NOMO-1 treated with dmso at 0.1 percent for 144 hours (cell line): ENCODE measurements around the gene TRIM9.

Experiments used
- DNase-seq: peaks from one replicate; lab custom pipeline; 2025; ENCODE audit not compliant: unreplicated experiment; lab: John Stamatoyannopoulos, UW

TRIM9 gene

DNA sequence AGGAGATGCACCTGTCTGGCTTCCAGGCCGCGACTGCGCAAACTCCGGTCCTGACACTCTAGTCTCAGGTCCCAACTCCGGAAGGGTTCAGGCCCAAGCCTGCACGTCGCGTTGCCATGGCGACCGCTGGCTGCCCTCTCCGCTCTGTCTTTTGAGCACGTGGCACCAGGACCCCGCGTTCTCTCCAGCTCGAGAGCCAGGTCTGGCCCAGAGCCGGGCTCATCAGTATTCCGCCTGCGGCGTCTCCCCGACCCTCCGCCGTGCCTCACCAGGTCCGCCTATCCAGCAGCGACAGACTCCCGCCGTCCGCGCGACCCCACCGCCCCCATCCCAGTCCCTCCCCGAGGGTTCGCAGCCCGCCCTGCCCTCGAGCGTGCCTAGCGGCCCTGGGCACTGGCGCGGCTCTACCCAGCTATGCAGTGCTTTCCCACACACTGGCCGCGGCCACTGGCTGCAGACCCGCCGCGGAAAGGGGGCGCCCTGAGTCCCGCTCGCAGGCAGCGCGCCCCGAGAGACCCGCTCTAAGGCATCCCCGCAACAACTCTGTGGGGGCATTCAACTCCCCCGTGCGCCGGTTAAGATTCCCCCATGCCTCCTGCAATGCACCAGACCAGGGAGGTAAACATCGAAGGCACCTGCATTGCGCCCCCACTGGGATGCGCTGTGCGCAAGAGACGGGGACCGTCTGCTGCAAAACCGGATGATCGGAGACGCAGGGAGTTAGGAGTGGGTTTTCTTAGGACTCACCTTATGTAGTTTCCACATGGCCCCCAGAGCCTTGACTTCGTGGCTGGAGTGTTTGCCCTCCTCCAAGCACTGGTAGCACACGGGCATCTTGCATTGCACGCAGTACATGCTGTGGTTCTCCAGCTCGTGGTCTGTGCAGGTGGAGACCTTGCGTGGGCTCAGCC is 1.3 kb downstream of the TRIM9 start:
- peak; percentile 18 for DNase-seq

DNA sequence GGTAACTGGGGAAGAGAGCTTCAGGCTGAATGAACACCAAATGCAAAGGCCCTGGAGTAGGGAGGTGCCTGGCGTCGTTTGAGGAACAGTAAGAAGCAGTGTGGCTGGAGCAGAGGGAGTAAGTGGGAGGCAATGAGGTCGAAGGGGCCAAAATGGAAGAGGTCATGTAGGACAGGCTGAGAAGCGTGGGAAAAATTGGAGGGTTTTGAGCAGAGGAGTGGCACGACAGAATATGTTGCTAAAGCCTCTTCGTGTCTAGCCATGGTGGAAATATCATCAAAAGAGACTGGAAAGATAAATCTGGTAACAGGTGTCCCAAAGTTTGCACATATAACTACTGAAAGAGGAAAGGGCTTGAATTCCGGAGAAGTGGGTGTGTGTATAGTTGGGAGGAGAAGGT is 1.9 kb downstream of the TRIM9 start:
- DNase-seq, result no peak

DNA sequence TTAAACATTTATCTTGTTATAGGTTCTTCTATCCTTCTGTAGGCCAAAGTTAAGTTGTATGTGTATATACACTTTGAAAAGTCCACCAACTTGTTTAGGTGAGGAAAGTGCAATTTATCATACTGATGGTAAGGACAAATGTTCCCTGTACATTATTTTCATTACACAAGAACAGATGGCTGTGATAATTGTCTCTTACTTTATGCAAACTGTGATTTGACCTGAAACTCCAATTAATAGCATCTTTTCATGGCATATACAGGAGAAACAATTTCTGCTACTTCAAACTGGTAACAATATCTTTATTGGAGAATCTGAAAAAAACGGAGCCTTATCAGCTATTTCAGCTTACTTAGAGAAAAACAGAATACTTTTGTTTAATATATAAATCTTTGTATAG is 5.6 kb downstream of the TRIM9 start:
- no peak for DNase-seq

DNA sequence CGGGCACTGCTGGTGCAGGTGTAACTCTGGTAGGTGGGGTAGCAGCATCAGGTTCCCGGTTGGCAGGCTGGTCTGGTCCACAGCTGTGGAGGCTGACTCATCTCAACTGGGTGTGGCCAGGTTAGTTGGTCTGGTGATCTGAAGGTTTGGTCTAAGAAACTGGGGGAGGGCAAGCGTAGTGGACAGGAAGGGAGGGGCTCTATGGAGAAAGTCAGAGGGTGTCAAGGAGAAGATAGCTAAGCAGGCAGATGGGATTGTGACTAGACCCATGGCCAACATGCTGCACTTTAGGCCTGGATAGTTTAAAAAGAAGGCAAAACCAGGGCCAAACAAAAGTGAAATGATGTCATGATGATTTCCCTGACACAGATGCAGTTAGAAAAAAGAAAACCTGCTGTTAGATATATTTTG is 7.9 kb downstream of the TRIM9 start:
- no peak for DNase-seq

DNA sequence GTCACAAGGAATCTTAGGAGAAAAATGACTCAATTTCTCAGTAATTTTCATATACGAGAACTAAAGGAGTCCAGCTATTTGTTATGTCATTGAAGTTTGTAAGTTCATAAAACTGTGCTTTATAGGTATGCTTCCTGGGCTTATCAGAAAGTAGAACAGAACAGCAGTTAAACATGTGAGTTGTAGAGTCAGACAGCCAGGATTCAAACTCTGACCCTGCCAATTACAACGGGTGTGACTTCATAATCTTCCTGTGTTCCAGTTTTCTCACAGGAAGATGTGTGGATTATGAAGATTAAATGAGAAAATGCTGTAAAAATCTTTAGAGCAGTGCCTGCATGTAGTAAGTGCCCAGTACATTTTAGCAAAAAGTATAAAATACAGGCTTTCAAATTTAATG is 8.9 kb downstream of the TRIM9 start:
- DNase-seq, result no peak

DNA sequence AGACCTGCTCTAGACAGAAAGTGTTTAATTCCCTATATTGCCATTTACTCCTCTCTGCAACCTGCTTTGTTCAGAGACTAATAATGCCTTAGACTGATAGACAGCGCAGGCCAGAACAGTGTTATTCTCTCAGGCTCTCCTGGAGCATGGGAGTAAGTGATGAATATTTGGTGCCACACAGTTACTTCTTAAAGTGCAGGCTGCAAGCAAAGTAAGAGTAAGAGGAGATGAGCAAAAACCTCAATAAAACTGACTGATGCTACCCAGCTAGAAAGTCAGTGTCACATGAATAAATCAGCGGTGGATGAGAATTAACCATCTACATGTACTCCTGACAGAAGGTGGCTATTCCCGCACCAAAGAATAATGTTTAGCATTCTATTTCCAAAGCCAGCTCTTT is 9.9 kb downstream of the TRIM9 start:
- no peak for DNase-seq

DNA sequence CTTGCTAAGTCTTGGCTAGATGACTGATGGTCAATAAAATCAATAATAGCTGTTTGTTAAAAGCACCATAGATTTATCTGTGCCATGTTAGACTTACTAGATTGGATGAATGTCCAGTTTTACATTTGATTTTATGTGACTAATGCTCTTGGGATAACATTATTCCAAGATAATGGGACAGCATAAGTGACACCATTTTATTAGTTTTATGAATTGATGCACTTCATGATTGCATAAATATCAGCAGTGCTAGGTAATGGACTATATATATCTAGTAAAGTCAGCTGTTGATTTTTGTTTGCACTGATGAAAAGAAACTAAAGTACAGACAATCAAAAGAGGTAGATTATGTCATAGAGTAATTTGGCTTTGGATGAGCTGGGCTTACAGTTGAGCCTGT is 10.4 kb downstream of the TRIM9 start:
- no peak for DNase-seq

DNA sequence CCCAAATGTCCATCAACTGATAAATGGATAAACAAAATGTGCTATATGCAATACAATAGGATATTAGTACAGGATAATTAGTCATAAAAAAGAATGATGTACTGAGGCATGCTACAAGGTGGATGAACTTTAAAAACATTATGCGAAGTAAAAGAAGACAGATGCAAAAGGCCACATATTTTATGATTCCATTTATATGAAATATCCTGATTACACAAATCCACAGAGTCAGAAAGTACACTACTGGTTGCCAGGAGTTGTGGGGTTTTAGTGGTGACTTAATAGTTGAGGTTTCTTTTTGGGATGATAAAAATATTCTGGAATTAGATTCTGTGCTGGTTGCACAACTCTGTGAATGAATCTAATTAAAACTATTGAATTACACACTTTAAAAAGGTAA is 12.6 kb downstream of the TRIM9 start:
- DNase-seq, result no peak

DNA sequence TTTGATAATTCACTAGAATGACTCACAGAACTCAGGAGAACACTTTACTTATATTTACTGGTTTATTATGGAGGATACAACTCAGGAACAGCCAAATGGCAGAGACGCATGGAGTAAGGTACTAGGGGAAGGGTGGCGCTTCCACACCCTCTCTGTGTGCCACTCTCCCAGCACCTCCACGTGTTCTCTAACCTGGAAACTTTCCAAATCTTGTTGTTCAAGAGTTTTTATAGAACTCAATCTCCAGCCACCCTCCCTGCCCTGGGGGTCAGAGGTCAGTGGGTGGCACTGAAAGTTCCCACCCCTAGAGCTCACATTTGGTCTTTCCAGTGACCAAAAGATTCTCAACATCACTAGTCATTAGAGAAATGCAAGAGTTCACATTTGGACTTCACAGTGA is 13.2 kb downstream of the TRIM9 start:
- no peak for DNase-seq

DNA sequence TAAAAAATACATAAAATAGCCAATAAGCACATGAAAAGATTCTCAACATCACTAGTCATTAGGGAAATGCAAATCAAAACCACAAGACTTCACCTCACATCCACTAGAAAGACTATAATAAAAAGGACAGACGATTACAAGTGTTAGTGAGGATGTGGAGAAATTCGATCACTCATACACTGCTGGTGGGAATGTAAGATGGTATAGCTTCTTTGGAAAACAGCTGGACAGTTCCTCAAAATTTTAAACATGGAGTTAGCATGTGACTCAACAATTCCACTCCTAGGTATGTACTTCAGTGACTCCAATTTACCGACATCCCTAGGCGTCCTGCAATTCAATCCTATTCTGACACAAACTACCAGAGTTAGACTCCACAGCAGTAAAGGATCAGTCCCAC is 13.7 kb downstream of the TRIM9 start:
- DNase-seq, result no peak

DNA sequence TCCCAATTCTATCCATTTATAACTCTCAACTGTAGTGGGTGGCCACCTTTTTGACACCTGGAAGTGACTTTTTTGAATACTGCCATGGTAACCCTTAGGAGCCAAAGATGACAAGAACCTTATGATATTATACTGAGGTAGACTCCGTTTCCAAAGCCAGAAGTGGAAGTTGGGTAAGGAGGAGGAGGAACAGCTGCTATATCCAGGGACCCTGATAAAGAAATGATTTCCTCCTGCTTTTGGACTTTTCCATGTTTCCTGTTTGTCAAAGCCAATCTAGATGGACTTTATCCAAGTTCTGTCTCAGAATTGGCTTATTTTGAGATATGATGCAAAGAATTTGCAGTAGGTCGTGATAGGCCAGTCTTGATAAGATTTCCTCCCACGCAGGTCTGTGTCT is 14.3 kb downstream of the TRIM9 start:
- DNase-seq, result no peak

DNA sequence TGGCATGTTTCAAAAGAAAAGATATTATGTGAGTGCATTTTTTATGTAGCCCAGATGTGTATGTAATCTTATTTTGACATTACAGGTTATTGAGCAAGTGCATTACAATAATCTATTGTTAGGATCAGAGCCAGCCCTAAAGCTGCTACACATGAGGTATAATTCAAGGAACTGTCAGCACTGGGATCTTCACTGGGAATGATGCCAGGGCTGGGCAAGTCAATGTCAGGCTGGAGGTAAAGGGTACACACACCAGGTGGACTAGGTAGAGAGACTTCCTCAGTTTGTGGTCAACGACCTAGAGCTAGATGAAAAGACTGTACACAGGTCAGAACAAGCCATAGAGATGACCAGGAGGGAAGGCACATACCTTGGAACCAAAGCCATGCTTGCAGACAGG is 15.4 kb downstream of the TRIM9 start:
- no peak for DNase-seq

DNA sequence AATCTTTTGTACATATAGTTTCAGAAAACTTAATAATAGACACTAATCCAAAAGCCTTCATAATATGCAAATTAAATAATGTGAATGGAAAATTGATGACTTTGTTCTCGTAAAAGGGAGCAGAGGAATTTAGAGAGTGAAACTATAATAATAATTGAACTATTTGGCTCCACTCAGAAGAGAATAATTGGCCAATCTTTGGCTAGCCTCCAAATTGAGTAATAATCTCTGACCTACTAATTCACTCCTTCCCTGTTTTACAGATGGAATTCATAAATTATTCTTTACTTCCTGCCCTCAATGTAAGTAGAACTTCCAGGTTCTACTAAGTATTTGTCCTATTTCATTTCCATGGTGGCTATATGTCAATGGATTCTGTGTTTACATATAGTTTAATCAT is 15.8 kb downstream of the TRIM9 start:
- peak; percentile 17 for DNase-seq

DNA sequence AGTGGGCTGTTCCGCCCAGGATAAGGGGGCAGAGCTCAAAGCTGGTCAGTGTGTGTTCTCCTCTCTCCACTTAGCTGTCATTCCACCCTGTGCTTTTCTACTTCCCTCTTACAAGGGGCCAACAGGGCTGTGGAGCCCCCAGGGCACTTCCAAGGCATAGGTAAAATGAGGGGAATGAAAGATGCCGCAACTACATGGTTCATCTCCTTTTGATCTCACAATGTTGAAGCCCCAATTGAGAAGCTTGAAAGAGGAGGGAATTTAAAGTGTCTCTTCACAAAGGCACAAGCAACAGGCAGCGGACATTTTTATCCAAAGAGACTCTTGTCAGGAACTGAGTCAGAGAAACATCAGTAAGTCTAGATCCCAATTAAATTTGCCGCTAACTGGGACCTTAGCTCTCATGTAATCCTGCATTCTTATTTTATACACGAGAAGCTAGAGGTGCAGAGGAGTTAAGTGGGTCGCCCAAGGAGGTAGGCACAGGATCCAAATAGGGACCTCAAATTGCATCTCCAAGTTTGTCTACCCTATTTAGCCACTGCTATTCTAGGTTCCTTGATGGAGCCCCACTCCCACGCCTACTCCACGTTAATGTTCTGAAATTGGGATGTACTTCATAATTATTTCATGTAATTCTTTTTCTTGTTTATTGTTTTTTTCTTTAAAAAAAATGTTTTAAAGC is 20.1 kb downstream of the TRIM9 start:
- DNase-seq, result no peak

DNA sequence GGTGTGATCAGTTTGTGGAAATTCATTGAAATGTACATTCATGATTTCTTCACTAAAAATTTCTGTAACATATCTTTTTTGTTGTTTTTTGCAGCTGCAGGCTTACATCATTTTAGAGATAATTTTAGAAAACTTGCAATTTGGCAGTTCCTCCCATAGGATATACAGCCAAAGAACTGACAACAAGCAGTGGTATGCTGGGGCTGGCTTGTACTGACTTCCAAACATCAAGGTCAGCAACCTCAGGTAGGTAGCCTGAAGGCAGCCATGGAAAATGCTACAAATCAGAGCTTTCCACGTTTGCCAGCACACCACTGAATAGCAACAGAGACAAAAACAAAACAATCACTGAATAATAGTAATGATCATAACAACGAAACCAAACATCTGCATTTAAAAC is 21.2 kb downstream of the TRIM9 start:
- DNase-seq, result no peak

DNA sequence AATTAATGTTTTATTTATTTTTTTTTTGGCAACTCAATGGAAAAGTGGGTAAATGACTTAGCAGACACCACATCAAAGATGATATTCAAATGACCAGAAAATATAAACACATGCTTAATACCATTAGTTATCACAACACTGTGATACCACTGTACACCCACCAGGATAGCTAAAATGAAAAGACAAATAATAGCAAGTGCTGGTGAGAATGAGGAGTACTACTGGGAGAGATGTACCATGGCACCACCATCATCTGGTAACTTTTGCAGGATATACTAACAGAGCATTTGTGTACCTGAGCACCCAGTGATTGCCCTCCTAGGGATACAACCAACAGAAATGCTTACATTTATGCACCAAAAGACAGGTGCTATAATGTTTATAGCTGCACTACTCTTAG is 21.9 kb downstream of the TRIM9 start:
- DNase-seq, result no peak

DNA sequence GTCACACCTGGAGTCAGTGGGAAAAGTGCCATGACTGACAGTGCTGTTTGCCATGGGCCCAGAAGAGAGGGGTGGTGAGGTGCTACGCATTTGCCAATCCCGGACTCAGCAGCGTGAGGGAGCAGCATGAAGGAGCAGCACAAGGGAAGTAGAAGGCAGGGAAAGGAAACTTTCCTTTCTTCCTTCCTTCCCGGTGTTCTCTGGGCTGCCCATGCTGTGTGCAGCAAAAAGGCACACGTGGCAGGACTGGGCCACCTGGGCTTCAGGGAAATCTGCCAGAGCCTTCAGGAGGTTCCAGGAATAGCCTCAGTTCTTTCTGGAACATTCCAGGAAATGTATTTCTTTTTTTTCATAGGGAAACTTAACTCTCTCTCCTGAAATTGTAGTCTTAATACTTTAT is 23.0 kb downstream of the TRIM9 start:
- no peak for DNase-seq

DNA sequence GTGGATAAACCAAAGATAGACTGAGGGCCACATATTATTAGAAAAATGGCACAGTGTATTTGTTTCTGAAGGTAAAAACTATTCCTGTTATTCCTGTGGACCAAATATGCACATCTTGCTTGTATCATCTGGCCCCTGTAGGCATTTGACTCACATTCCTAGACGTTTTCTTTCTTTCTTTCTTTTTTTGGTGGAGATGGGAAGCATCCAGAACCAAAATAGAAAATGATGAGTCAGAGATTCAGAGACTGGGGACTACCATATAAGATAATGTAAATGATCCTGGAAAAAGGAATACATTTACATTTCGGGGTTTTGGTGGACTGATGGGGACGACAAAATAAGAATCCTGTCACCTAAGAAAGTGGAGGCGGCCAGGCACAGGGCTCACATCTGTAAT is 24.2 kb downstream of the TRIM9 start:
- no peak for DNase-seq

DNA sequence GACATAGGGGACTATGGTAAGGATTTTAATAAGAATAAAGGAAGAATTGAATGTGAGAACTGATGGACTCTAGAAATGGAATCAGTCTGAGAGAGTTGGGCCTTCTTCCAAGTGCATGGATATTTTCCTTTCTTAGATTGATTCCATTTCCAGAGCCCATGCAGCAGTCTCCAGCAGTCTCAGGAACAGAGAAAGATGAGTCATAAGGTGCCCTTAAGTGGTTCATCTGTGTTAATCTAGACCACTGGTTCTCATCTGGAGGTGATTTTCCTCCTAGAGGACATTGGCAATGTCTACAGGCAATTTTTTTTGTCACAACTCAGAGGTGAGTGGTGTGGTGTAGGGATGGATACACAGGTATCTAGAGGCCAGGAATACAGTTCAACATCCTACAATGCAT is 25.9 kb downstream of the TRIM9 start:
- no peak for DNase-seq

DNA sequence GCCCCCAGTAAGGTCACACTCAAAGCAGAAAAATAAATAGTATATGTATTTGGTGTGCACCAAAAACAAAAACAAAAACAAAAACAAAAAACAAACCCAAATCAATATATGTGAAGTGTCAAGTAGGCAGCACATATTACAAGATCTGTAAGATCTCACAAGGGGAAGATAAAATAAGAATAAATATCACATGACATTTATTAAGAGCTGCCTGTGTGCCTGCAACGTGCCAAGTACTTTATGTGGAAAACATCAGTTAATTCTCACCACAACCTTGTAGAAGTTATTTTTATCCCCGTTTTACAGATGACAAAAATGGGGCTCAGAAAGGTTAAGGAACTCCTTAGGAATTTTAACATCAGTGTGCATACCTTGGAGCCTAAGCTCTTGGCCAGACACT is 26.6 kb downstream of the TRIM9 start:
- DNase-seq, result no peak

DNA sequence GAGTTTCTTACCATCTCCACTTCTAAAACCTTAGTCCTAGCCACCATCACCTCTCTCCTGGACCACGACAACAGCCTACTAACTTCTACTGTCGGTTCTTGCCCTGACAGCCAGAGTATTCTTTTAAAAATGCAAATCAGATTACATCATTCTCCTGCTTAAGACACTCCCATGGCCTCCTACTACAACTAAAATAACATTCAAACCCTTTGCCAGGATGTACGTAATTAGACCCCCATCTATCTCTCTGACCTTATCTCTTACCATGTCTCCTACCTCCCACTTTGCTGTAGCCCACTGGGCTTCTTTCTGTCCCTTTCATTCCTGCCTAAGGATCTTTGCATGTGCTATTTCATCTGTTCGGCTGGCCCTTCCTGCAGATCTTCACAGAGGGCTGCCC is 27.6 kb downstream of the TRIM9 start:
- DNase-seq, result no peak

DNA sequence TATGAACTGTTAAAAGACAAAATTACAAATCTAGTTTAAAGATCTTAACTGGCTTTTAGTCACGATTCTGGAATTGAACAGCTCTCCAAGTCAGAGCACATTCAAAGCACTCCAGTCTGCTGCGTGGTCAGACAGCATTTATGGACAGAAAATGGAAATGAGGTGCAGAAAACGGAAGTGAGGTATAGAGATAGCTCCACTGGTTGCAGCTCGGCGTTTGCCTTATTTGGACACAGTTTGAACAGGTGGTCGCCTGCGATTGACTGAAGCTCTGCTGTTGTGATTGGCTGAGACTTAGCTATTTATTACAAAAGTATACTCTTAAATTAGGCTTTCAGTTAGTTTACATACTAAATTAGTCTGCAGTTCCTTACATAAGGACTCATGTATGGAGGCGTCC is 28.3 kb downstream of the TRIM9 start:
- DNase-seq, result no peak

DNA sequence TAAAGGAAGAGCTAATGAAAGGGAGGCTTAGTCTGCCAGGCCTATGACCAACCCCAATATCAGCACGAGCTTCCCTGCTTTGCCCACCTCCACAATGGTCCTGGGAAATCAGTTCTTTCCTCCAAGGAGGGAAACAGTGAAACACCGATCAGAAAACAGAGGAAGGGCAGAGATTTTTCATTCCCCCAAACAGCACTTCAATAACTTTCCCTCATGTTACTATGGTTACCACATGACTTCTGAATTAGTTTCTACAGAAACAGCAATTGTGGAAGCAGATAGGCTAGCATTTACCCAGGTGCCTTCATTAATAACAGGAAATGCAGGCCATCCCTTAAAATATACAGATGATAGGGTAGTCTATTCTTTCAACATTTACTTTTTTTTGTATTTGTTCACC is 35.9 kb downstream of the TRIM9 start:
- no peak for DNase-seq
